Stimulated activated CD4-positive, alpha-beta T cell treated with anti-CD3 and anti-CD28 coated beads, Interleukin-4, amount 100 ng/mL, for 4 hours (primary cell): ENCODE data around the gene GP1BA.

ENCODE experiments used
- DNase-seq, 2 experiments: peaks; one replicate each; pipeline ENCODE4 v3.0.0-alpha.2; 2020

The GP1BA gene

DNA sequence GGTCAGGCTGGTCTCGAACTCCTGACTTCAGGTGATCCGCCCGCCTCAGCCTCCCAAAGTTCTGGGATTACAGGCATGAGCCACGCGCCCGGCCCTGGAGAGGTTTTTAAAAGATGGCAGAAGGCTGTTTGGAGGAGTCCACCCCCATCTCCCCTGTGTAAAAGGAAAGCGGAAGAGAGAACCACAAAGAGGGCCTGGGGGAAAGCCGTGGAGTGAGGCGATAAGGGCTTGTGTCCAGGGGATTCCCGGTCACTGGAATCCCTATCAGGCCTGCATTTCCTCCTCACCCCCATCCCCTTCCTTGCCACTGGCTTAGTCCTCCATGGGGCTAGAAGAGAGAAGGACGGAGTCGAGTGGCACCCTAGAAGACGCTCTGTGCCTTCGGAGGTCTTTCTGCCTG, at the start of gene GP1BA:
Gene GP1BA, plus strand, starts transcription at position 315 of the 400 bp plus-strand sequence. CDS start 328 bp downstream, outside the sequence.
- DNase-seq, result no peak

DNA sequence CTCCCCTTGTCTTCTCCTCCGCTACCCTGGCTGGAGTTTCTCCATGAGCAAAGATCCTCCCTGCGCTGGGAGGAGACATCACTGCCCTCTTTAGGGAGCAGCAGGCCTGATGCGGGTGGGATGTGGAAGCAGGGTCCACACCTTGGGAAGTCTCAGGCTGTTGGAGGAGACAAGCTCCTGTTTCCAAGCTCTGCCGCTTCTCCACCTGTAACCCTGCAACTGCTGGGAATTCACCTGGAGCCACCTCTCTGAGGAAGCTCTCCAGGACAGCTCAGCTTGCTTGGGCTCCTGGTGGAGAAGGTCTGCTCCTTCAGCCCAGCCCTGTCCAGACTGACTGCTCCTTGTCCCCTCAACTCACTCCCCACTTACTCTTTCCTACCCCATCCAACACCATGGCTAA, 47.6 kb upstream of the GP1BA start:
- no peak for DNase-seq

DNA sequence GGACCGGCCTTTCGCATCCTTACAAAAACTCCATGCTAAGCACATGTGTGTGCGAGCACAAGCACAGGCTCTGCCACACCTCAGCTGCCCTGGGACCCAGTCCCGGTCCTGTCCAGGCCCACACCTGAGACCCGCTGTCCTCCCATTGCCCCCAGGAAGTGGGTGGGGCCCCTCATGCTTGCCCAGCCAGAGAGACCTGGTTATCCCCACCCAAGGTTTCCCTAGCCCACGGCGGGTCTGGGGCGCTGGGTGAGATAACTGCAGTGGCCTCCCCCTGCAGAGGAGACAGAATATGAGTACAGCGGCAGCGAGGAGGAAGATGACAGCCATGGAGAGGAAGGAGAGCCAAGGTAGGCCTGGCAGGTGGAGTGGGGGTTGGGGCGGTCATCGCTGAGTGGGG, 45.2 kb upstream of the GP1BA start:
- DNase-seq, result no peak

DNA sequence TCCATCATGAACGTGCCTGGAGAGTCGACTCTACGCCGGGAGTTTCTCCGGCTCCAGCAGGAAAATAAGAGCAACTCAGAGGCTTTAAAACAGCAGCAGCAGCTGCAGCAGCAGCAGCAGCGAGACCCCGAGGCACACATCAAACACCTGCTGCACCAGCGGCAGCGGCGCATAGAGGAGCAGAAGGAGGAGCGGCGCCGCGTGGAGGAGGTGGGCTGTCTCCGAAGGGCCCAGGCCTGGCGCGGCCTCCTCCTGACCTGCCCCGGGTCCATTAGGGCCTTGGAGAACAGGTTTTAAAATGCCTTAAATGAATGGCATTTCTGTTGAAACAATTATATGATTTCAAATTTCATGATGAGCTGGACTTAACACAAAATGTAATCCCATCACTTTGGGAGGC, 44.5 kb upstream of the GP1BA start:
- no peak for DNase-seq

DNA sequence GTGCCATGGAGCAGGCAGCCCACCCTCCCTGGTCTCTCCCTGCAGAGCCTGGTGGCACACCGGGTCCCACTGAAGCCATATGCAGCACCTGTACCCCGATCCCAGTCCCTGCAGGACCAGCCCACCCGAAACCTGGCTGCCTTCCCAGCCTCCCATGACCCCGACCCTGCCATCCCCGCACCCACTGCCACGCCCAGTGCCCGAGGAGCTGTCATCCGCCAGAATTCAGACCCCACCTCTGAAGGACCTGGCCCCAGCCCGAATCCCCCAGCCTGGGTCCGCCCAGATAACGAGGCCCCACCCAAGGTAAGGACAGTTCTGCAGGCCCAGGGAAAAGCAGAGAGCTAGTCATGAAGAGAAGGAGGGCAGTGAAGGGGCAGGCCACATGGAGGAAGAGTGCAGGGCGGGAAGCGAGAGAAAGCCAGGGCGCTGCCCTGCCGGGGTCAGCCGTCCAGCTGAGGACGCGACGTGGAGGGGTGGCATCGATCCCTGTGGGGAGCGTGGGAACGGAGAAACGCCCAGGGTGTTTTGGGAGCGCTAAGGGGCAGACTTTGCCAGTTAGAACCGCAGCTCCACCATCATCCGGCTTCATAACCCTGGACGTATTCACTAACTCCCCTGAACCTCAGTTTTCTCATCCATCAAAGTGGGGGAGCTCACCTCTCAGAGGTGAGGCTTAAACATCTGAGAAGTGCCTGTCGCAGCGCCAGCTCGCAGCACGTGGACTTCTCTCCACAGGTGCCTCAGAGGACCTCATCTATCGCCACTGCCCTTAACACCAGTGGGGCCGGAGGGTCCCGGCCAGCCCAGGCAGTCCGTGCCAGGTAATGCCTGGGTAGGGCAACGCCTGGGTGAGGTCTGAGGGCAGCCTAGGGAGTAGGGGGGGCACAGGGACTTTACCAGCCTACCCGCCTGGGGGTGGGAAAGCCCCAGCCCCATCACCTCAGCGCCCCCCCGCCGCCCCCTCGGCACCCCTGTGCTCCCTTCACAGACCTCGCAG, 40.4 kb upstream of the GP1BA start:
- DNase-seq, result no peak

DNA sequence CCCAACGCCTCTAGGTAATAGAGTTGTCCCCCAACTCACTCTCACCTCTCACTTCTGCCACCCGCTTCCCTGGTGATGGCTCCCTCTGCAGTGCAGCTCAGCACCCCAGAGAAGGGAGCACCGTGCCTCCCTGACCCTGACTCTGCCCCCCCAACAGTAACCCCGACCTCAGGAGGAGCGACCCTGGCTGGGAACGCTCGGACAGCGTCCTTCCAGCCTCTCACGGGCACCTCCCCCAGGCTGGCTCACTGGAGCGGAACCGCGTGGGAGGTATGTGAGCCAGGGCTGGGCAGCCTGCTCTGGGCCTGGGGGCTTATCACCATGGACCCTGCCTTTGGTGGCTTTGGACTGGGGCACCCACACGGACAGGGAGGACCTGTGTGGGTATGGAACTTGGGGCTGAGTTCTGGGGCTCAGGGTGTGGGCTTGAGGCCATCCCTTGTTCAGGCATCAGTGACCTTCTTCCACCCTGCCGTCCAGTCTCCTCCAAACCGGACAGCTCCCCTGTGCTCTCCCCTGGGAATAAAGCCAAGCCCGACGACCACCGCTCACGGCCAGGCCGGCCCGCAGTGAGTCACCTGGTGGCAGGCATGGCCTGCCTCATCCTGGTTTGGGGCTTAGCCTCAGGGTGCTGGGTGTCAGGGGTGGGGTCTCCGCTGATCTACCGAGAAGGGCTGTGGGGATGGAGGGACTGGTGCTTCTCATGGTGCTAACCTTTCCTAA, 39.4 kb upstream of the GP1BA start:
- no peak for DNase-seq

DNA sequence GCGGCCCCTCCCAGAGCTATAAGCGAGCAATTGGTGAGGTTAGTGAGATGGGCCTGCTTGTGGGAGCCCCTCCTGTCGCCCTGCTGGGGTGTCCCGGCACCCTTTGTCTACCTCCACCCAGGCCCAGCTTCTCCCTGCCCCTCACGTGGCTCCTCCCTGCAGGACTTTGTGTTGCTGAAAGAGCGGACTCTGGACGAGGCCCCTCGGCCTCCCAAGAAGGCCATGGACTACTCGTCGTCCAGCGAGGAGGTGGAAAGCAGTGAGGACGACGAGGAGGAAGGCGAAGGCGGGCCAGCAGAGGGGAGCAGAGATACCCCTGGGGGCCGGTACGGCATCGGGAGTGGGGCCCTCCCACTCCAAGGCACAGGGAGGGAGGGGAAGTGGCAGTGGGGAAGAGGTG, 38.8 kb upstream of the GP1BA start:
- no peak for DNase-seq

DNA sequence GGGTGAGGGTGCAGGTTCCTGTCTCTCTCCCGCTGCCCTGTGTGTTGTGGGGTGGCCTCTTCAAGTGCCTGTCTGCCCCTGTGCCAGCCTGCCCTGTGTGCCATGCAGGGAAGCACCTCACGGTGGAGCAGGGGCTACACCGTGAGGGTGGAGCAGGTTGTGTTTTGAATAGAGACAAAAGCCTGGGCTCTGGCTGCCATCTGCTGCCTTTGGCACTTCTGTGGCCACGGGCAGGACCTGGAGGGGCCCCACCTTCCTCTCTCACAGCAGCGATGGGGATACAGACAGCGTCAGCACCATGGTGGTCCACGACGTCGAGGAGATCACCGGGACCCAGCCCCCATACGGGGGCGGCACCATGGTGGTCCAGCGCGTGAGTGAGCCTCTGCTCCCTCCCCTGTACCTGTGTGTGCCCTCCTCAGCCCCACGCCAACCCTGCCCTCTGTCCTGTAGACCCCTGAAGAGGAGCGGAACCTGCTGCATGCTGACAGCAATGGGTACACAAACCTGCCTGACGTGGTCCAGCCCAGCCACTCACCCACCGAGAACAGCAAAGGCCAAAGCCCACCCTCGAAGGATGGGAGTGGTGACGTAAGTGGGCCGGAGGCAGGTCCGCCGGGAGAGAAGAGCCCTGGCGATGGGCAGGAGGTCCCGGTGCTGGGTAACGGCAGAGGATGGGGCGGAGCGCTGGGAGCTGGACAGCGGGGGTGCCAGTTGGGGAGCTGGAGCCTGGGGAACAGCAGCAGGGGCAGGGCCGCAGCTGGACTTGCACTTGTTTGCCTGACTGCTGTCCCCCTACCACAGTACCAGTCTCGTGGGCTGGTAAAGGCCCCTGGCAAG, 38.1 kb upstream of the GP1BA start:
- no peak for DNase-seq

DNA sequence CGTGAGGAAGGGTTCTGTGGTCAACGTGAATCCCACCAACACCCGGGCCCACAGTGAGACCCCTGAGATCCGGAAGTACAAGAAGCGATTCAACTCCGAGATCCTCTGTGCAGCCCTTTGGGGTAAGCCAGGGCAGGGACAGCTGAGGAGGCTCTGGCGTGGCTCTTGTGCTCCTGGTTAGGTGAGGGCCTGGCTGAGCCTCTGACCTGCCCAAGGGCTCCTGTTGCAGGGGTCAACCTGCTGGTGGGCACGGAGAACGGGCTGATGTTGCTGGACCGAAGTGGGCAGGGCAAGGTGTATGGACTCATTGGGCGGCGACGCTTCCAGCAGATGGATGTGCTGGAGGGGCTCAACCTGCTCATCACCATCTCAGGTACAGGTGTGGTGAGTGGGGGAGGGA, 37.0 kb upstream of the GP1BA start:
- DNase-seq, result no peak

DNA sequence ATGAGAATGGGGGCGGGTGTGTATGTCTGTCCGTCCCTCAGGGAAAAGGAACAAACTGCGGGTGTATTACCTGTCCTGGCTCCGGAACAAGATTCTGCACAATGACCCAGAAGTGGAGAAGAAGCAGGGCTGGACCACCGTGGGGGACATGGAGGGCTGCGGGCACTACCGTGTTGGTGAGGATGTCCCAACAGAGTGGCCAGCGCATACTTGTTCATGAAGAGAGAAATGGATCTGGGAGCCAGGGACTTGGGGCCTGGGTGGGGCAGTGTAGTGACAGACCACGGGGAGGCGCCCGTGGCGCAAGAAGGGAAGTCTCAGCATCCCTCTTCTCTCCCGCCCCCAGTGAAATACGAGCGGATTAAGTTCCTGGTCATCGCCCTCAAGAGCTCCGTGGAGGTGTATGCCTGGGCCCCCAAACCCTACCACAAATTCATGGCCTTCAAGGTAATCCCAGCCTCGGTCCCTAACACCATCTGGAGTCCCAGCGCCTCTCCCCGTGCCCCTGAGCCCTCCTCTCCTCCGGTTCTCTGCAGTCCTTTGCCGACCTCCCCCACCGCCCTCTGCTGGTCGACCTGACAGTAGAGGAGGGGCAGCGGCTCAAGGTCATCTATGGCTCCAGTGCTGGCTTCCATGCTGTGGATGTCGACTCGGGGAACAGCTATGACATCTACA, 36.3 kb upstream of the GP1BA start:
- no peak for DNase-seq

DNA sequence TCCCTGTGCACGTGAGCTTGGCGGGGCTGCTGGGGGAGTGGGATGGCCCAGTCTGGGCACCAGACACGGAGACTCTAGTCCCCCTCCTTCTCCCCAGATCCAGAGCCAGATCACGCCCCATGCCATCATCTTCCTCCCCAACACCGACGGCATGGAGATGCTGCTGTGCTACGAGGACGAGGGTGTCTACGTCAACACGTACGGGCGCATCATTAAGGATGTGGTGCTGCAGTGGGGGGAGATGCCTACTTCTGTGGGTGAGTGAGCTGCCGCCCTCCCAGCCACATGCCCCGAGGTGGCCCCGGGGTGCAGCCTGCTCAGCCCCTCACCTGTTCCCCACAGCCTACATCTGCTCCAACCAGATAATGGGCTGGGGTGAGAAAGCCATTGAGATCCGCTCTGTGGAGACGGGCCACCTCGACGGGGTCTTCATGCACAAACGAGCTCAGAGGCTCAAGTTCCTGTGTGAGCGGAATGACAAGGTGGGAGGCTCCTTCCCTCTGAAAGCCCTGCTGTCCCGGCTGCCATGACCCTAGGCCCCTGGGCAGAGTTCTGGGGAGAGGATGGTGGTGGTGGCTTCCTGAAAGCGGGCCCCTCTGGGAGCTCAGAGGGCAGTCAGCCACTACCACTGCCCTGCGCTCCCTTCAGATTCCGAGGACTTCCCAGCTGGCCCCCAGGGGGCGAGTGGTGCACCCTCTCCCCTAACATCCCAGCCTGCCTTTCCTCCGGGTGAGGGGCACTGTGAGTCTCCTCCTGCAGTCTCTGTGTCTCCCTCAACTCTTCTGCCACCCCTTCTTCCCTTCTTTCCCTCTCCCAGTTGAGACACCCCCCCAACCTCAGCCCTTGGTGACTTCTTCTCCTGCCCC, 35.5 kb upstream of the GP1BA start:
- no peak for DNase-seq

DNA sequence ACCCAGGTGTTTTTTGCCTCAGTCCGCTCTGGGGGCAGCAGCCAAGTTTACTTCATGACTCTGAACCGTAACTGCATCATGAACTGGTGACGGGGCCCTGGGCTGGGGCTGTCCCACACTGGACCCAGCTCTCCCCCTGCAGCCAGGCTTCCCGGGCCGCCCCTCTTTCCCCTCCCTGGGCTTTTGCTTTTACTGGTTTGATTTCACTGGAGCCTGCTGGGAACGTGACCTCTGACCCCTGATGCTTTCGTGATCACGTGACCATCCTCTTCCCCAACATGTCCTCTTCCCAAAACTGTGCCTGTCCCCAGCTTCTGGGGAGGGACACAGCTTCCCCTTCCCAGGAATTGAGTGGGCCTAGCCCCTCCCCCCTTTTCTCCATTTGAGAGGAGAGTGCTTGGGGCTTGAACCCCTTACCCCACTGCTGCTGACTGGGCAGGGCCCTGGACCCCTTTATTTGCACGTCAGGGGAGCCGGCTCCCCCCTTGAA, 34.8 kb upstream of the GP1BA start:
- DNase-seq, result no peak

DNA sequence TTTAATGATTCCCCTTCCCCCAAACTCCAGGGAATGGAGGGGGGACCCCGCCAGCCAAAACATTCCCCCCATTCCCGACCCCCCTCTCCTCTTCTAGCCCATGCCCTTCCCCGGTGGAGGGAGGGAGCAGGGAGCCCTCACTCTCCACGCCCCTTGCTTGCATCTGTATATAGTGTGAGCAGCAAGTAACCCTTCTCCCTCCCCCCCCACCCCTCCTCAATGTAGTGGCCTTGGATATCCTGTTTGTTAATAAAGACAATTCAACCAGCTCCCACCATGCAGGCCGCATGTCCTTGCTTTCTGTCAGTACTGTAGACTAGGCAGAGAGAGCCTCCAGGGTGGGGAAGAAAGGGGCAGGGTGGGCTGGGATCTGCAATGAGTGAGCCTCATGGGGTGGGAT, 34.3 kb upstream of the GP1BA start:
- DNase-seq, result no peak

DNA sequence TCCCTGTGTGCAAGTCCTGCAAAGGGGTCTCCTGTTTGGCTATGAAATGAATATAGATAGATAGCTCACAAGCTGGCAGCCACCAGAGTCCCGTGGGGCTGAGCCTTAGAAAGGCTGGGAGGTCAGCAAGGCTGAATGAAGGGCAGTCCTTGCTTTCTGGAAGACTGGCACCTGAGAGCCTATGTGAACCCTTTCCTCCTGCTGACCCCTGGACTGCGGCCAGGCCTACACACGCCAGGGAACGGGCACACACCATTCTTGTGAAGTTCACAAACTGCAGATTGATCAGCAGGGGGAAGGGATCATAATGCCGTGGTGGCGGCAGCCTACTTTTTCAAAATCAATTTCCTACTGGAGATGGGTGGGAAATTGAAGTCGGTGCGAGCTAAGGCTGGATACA, 33.7 kb upstream of the GP1BA start:
- no peak for DNase-seq

DNA sequence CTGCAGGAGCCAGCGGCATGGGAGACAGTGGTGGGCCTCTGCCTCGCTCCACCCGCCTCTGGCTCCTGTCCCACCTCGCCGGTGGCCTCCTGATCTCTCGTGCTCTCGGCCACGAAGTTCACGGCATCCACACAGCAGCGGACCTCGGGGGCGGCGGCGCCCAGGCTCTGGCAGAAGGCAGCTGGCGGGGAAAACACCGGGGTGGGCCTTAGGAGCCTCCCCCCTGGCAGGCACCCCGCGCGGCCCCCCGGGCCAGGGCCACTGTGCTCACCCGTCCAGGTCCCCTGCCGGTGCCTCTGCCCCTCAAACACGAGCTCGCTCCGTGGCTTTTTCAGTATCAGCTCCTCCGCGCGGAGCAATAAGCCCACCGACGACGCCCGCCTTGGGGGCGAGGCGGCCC, 33.1 kb upstream of the GP1BA start:
- no peak for DNase-seq

DNA sequence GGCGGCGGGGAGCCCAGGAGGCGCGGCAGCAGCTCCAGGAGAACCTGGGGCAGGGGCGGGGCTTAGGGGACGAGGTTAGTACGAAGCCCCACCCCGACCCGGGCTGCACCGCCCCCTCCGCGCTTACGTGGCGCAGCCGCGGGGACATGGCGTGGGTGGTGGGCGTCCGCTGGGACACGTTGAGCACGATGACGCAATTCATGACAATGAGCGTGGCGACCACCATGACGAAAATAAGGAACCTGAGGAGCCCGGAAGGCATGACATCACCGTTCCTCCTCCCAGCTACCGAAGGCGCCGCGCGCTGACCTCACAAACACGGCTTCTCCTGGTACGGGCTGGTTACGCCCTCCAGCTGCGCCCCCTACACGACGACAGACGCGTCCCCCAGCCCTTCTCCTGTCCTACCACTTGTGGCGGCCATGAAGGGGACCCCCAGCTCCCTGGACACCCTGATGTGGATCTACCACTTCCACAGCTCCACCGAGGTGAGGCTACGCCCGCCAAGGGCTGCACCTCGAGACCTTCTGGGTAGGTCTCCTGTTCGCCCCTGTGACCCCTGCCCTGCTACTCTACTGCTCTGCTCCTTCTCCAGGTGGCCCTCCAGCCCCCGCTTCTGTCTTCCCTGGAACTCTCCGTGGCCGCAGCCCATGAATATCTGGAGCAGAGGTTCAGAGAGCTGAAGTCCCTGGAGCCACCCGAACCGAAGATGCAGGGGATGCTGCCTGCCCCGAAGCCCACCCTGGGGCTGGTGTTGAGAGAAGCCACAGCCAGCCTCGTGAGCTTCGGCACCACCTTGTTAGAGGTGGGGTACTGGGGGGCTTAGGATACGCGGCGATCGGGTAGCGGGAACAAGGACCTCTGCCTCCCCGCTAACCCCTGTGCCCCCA, 32.5 kb upstream of the GP1BA start, which contains the start of gene C17orf107:
Gene C17orf107, plus strand, starts transcription at position 196 of the 890 bp plus-strand sequence. Its CDS starts 227 bp downstream, at position 423.
- DNase-seq, result peak; percentile 95 to 97

DNA sequence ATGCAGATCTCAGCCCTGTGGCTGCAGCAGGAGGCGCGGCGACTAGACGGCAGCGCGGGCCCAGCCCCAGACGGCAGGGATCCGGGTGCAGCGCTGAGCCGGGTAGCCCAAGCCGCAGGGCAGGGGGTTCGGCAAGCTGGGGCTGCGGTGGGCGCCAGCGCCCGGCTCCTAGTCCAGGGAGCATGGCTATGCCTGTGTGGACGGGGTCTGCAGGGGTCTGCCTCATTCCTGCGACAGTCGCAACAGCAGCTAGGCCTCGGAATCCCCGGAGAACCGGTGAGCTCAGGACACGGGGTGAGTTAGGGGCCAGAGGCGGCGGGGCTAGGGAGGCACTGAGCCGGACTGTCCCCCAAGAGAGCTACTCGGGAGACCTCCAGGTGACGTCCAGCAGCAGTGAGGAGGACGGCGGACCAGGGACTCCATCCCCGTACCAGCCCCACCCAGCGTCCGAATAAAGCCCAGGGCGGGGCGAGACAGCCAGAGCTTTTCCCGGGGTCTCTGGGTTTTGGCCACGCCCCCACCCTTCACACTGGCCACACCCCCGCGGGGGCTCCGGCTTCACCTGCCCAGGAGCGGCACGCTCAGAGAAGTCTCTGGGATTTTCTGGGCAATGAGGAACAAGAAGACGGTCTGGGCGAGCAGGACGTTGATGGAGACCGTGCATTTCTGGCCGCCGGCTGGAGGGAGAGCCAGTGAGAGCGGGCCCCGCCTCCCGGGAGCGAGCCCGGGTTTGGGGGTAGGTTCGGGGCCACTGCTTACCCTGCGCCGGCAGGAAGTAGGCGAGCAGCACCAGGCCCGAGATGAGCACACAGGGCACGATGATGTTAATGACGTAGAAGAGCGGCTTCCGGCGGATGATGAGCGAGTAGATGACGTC, 31.6 kb upstream of the GP1BA start:
- DNase-seq, result peak in 1 of 2 experiments; percentile 59

DNA sequence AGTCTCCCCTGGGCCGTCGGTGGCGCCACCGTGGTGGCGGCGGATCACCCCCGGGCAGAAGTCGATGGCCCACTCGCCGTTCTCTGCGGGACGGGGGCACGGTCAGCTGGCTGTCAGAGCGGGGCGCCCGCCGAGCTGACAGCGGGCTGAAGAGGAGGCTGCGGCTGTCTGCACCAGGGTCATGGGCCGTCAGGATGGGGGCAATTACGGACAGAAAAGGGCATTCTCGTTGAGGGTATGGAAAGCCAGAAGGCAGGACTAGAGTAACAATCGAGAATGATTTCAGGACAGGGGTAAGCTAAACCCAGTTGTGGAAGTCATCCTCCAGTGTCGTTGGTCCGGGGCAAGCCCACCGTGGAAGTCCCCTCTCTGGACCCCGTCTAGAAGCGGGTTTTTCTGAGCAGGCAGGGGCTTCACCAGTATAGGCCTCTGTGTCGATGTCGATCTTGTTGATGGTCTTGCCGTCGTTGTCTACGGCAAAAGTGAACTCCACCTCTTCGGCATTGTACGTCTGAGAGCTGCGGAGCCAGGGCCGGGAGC, 30.9 kb upstream of the GP1BA start:
- DNase-seq, result no peak
